Measurements from ENCODE around the gene SYNPO2.

DNA sequence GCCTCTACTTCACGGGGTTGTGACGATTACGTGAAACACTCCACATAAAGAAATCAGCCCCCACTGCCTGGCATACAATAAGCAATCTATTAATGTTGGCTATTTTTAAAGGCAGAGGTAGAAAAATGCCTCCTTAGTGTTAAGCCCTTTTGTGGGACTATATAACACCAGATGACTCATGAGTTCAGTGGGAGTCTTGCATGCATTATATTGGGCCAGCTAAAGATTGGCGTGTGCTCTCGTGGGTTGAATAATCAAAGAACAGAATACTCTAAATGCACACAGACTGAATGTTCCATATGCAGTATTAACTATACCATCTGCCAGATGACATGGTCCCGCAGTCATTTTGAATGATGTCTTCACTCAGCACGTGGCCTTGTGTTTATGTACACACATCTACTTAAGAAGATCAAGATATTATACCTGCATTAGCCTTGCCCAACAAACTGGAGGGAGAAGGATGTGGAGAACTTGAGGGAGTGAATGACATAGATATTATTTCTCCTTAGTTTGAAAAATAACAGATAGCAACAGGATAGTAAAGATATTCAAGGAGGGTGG is 162.0 kb downstream of the SYNPO2 start:
- TF ChIP-seq, protein P1, sequence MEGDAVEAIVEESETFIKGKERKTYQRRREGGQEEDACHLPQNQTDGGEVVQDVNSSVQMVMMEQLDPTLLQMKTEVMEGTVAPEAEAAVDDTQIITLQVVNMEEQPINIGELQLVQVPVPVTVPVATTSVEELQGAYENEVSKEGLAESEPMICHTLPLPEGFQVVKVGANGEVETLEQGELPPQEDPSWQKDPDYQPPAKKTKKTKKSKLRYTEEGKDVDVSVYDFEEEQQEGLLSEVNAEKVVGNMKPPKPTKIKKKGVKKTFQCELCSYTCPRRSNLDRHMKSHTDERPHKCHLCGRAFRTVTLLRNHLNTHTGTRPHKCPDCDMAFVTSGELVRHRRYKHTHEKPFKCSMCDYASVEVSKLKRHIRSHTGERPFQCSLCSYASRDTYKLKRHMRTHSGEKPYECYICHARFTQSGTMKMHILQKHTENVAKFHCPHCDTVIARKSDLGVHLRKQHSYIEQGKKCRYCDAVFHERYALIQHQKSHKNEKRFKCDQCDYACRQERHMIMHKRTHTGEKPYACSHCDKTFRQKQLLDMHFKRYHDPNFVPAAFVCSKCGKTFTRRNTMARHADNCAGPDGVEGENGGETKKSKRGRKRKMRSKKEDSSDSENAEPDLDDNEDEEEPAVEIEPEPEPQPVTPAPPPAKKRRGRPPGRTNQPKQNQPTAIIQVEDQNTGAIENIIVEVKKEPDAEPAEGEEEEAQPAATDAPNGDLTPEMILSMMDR (conservative IDR thresholded peaks at IDR 0.05 in 1 of 2, IDR thresholded peaks at IDR 0.05 in 1 of 2; ENCODE audit: low read depth in 1 of 2, low read length in 2 of 2): no peak
- TF ChIP-seq EZH2 (IDR thresholded peaks at IDR 0.05; ENCODE audit: low read length, missing control alignments): no peak

All from fibroblast of lung (primary cell).